NB4 (cell line): ENCODE measurements around the gene TENM4.

Source experiments
- DNase-seq: peaks from one replicate; pipeline ENCODE4 v3.0.0; 2010; ENCODE audit warnings: low read depth
- H3K4me3 ChIP-seq: one replicate; pipeline ENCODE4 v1.5.1; 2011; ENCODE audit warnings: mild to moderate bottlenecking, low read depth, low read length, moderate library complexity
- MYC ChIP-seq: IDR thresholded peaks from 2 replicates; pipeline ENCODE4 v1.6.1; 2011; ENCODE audit warnings: low read depth, low read length
- POLR2A ChIP-seq: IDR thresholded peaks from 2 replicates; pipeline ENCODE4 v1.6.1; 2011; ENCODE audit warnings: mild to moderate bottlenecking; ENCODE audit not compliant: insufficient read length; ENCODE audit errors: extremely low read depth
- TF ChIP-seq, protein P1 (sequence below): IDR thresholded peaks from 2 replicates; pipeline ENCODE4 v1.6.1; 2011; ENCODE audit warnings: low read depth, low read length
- TF ChIP-seq, protein P2 (sequence below): IDR thresholded peaks from one replicate; pipeline ENCODE4 v1.5.1; 2012; ENCODE audit warnings: low read depth, low read length

TENM4 gene

DNA sequence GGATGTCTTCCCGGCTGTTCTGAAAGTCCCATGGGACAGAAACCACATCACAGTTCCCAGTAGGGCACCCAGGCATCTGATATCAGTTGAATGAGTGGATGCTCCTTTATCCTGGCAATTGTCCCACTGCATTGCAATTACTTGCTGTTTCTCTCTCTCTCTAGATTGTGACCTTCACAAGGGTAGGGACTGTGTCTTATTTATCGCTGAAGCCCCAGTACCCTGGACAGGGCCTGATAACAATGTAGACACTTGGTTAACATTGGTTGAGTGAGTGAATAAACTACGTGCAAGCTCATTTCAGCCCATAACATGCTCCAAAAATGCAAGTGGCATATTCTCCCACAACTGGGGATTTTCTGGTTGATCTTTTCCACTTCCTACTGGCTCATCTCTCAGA is 672.5 kb downstream of the TENM4 start:
- DNase-seq: no peak
- H3K4me3 ChIP-seq: no peak overlapping the region
- TF ChIP-seq, protein P1, sequence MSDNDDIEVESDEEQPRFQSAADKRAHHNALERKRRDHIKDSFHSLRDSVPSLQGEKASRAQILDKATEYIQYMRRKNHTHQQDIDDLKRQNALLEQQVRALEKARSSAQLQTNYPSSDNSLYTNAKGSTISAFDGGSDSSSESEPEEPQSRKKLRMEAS: no peak

DNA sequence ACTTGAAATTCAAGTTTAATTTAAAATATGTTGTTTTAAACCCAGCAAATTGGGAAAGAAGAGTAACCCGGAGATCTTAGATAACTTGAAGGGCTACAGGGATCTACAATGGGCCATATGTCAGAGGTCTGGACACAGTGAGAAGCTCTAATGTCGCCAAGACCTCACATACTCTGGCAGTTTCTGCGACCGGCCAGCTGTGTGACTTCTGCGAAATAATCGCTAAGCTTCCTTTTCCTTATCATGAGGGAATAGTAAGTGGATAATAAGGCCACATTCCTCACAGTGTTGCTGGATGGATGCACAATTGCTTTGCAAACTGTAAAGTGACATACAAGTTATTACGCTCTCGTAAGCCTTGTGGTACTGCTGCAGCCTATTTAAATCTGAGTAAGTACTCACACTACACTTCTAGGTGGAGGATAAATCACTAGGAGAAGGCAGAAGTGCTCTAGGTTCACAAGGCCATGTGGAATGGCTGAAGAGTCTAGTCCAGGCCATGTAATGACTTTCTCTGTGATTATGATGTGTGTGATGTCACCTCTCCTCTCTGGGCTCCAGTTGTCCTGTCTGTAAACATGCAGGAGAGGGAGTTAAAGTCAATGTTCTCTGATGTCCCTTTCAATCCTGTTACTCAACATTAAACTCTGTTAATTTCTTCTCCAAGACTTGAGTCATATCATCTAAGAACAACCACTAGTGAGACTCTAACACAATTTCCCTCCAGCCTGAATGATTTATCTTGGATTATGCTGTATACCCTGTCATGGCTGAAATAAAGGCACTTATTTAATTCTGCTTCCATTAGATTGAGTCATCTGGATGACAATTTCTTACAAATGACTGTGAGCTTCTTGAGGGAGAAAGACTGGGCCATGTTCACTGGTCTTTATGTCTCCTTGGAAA is 673.5 kb downstream of the TENM4 start:
- no peak for DNase-seq
- TF ChIP-seq, protein P1: no peak
- TF ChIP-seq POLR2A: no peak
- TF ChIP-seq, protein P2, sequence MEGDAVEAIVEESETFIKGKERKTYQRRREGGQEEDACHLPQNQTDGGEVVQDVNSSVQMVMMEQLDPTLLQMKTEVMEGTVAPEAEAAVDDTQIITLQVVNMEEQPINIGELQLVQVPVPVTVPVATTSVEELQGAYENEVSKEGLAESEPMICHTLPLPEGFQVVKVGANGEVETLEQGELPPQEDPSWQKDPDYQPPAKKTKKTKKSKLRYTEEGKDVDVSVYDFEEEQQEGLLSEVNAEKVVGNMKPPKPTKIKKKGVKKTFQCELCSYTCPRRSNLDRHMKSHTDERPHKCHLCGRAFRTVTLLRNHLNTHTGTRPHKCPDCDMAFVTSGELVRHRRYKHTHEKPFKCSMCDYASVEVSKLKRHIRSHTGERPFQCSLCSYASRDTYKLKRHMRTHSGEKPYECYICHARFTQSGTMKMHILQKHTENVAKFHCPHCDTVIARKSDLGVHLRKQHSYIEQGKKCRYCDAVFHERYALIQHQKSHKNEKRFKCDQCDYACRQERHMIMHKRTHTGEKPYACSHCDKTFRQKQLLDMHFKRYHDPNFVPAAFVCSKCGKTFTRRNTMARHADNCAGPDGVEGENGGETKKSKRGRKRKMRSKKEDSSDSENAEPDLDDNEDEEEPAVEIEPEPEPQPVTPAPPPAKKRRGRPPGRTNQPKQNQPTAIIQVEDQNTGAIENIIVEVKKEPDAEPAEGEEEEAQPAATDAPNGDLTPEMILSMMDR: no peak
- TF ChIP-seq MYC: no peak

DNA sequence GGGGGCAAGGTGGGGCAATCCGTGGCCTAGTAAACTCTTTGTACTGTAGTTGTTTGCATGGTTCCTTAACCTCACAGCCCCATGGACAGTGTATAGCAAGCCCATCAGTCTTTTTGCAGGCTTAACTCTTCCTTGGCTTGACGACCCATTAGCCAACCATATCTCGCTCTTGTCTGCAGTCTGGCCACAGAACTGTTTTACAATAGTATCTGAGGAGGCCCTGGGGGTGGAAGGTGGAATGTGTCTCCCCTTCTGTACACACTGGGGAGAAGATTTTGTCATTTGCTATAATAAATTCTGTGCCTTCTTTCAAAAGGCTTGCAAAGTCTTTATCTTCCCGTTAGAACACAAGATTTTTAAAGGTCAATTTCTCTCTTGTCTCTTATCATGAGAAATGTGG is 675.9 kb downstream of the TENM4 start:
- H3K4me3 ChIP-seq: no peak overlapping the region
- TF ChIP-seq, protein P1: no peak
- TF ChIP-seq MYC (no peak), POLR2A (no peak)
- TF ChIP-seq, protein P2: no peak
- no peak for DNase-seq

More for the DNA sequence above, 673.5 kb downstream of the TENM4 start:
- no peak overlapping the region for H3K4me3 ChIP-seq

DNA sequence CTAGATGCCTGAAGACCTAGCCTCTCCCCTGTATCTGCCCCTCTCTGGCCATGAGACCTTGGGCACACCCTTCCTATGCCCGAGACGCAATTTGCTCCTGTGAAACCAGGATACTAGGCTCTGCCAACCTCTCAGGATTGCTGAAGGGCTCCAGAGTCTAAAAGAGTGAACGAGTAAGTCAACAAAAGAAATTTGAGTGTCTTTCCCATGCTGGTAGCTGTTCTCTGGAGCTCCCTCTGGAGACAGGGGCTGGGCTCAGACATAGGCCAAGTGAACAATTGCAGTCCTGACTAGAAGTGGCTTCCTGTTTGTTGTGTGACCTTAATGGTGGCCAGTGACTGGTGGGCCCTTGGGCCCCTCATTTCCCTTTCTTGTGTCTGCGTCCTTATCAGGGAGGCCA is 677.2 kb downstream of the TENM4 start:
- no peak for DNase-seq
- TF ChIP-seq, protein P2: no peak
- TF ChIP-seq POLR2A (no peak), MYC (no peak)
- TF ChIP-seq, protein P1: no peak
- H3K4me3 ChIP-seq: no peak overlapping the region

DNA sequence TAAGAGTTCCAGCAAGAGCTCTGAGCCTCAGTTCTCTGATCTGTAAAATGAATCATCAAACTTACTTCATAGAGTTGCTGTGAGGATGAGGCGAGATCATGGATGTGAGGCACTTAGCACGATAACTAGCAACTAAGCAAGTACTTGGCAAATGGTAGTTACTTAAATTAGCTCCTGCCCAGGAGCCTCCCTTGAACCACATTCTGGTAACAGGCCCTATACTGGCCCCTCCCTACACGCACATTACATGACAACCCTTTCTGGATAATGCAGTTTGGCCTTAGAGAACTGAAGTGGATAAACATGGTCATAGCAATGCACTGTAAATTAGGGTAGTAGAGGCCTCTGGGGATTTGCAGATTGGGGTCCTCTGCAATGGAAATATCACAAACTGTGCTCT is 678.7 kb downstream of the TENM4 start:
- H3K4me3 ChIP-seq: no peak overlapping the region
- TF ChIP-seq POLR2A: no peak
- TF ChIP-seq, protein P1: no peak
- TF ChIP-seq, protein P2: no peak
- no peak for TF ChIP-seq MYC
- no peak for DNase-seq

DNA sequence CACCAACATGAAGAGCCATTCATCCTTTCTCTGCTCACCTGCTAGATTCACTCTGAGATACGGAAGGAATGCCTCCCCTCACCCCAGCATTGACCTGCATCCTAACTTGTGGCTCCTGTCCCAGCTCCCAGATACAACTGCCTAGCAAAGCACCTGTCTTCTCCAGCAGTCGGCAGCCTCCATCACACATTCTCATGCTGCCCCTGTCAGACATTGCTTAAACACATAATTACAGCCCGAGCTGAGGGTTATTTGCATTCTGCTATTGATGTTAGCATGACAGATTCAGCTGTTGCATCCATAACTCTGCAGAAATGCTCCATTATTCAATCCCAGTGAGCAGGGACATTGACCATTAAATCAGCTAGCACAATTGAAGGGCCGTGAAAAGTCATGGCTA is 681.8 kb downstream of the TENM4 start:
- no peak overlapping the region for H3K4me3 ChIP-seq
- TF ChIP-seq, protein P2: no peak
- TF ChIP-seq MYC (no peak), POLR2A (no peak)
- TF ChIP-seq, protein P1: no peak
- DNase-seq: no peak
